ENCODE data around the gene ADCK1. TPM values are rescaled to one million over a fixed set of nuclear protein-coding genes. Genes with fewer than 3 reads are reported as not detected.
A peak's percentile ranks its signal among the peaks of the same experiment; 100 is the strongest.
"Not testable (repeated sequence)": the region's sequence is repeated elsewhere in the genome, so short reads cannot be mapped to it uniquely, and the experiment has no call there.

Gene ADCK1, protein sequence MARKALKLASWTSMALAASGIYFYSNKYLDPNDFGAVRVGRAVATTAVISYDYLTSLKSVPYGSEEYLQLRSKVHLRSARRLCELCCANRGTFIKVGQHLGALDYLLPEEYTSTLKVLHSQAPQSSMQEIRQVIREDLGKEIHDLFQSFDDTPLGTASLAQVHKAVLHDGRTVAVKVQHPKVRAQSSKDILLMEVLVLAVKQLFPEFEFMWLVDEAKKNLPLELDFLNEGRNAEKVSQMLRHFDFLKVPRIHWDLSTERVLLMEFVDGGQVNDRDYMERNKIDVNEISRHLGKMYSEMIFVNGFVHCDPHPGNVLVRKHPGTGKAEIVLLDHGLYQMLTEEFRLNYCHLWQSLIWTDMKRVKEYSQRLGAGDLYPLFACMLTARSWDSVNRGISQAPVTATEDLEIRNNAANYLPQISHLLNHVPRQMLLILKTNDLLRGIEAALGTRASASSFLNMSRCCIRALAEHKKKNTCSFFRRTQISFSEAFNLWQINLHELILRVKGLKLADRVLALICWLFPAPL
- 8.7 TPM for total RNA-seq
- long read RNA-seq, partial matches to known transcripts: 1 of 5 reads
- long read RNA-seq, other reads (novel, unspliced or antisense): 3 of 5 reads

DNA sequence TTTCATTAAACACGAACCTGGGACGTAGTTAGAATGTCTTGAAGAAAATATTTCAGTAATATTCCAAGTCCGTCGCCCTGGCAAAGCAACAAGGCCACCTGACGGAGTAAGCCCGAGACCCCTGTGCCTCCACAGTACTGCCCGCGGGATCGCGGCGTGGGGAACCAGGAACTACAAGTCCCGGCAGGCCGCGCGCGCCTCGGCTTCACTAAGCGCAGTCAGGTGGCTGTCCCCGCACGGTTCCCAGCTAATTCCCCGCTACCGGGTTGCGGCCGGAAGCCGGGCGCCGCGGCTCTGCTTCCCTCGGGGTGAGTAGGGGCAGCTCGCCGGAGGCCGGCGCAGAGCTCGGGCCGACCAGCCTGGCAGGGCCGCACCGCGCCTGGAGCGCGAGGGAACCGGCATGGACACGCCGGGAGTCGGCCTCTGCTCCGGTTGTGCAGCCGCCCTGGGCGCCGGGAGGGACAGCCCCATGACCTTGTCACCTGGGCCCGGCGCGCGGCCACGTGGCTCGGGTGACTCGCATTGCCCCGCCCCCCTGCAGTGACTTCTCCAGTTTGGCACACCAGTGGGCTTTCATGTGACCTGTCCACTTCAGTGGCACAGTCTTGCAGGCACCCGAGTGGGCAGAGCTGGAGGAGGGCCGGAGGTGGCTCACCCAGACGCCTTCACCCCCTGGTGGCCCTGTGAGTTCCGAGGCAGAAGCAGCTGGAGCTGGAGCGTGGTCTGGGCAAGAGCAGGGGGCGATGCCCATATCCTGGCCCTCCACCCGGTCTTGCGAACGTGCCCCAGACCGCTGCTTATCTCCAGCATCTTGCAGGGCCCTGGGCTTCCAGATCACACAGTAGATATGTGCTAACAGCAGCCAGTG, at the start of gene ADCK1:
Gene ADCK1 (plus strand): TSS at position 247 of the 868 bp plus-strand sequence. CDS start 18,870 bp downstream, outside the sequence.
- ATAC-seq (peak; percentile 96), DNase-seq (ENCODE audit: missing footprints) (peak; percentile 95)
- intact Hi-C loops (cut with DNase I): loop anchor here (5.0 kb wide), 1 partner anchor 38 kb away; the partner anchor contains the start of gene SNW1

DNA sequence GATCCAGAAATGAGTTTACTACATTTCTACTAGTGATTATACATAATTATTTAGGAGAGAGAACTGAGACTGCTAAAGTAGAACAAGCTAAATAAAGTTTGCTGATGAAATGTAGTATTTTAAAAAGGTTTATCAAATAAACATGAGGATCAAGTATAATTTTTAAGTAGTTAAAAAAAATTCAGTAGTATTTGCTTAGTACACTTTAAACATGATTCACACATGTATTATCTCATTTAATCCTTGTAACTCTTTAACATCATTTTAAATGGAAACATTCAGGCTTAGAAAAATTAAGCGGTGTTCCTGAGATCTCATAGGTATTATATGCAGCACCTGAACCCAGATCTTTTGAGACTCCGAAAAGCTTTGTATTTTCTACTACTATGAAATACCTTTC, 47.6 kb upstream of the ADCK1 start:
- intact Hi-C loops (cut with DNase I): no loop called here
- DNase-seq (ENCODE audit: missing footprints): no peak
- no peak for ATAC-seq

DNA sequence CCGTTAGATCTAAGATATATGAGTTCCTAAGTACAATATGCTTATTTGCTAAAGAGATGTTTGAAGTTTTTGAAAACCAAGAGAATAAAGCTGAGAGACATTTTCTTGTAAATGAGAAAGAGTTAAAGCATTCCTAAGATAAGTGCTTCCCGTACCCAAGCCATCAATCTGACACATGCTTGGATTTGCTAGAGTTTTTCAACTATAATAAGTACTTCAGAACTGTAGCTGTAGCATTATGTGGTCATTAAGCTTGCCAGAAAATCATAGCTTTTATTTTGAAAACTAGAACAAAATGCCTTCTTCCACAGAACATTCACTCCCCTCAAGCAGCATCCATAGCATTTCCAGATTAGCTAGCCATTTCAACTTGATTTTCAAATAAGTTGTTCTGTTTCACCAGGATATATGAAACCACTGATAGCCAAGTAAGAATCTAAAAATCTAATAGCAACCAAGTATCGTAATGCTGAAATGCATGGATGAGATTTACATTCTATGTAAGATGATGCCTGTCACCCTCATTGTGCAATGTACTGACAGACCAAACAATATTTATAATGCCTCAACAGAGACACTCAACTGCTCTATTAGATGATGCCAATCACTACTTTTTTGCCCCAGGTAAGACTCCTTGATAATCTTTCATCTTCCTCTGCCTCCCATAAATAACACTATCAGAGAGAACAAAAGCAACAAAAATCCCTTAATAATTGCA, 47.0 kb upstream of the ADCK1 start:
- intact Hi-C loops (cut with DNase I): no loop called here
- no peak for ATAC-seq
- no peak for DNase-seq (ENCODE audit: missing footprints)

DNA sequence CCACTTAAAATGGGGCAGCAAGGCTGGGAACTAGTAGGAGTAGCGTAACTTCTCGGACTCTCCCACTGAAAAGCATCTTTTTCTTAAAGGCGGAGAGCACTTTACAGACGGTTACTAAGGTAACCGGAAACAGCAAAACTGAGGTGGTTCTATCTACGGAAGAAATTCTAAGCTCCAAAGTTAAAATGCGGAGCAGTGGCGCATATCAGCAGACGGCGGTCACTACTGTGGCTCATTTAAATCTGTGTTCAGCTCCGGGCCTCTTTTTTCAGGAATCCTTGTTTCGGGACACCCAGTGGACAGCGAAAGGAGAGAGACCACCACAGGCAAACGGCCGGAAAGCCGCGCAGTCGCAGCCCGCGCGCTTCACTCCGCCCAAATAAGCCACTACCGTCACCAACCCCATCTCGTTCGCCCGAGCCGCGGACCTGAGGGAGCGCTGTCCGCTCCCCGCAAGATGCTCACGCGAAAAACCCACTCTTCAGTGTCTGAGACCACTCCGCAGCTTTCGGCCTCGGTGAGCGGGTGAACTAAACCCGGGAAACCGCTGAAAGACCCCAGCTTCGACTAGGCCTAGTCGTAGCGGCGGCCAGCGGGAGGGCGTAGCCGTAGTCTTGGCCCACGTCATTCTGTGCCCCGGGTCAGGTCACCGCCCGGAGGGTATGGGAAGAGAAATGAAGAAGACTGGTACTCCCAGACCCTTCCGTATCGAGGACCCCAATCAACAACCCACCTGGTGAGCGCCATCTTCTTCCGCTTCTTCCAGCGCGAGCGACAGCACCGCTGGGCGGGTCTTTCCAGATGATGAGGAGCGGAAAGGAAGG, 39.3 kb upstream of the ADCK1 start, which contains the start of gene SNW1:
Gene SNW1 (minus strand): TSS at position 776 of the 824 bp plus-strand sequence. CDS start 29 bp downstream, at position 747.
- DNase-seq (ENCODE audit: missing footprints) (peak; percentile 96), ATAC-seq (peak; percentile 96)
- intact Hi-C loops (cut with DNase I): loop anchor here (5.0 kb wide), 1 partner anchor 42 kb away; the partner anchor contains the start of gene ADCK1

DNA sequence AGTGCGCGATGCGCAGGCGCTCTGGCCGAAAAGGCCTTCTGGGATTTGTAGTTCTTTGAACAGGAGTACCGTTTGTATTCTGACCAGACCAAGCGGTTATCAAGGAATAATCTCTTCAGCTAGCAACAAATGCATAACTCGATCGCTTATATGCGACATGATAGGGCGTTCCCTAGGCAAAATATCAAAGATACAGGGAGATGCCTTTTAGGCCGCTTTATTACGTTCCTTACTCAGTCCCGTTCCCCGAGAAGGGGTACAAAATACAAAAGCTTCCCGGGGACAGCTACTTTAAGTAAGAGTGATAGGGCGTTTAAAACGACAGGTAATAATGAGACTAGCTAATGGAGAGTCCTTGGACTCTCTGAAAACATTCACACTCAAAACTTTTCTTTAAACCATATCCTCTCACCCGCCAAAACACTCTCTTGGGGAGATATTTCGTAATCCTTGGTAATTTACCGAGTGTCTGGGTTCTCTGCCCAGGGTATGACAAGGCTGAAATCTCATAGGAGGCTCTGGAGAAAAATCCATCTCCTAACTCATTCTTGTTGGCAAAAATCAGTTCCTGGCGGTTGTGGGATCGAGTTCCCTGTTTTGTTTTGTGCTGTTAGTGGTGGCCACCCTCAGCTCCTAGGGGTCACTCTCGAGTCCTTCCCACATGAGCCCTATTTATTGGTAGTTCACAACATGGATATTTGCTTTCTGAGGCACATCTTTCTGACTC, 38.5 kb upstream of the ADCK1 start:
- intact Hi-C loops (cut with DNase I): loop anchor here (5.0 kb wide), 1 partner anchor 41 kb away; the partner anchor contains the start of gene ADCK1
- peak; percentile 78 for ATAC-seq
- no peak for DNase-seq (ENCODE audit: missing footprints)

- ATAC-seq (no peak), DNase-seq (ENCODE audit: missing footprints) (no peak)
- intact Hi-C loops (cut with DNase I): loop anchor here (5.0 kb wide), 1 partner anchor 39 kb away; the partner anchor contains the start of gene ADCK1
These were observed 36.6 kb upstream of the ADCK1 start for GRCh38 chr14:77763316-77763715.

DNA sequence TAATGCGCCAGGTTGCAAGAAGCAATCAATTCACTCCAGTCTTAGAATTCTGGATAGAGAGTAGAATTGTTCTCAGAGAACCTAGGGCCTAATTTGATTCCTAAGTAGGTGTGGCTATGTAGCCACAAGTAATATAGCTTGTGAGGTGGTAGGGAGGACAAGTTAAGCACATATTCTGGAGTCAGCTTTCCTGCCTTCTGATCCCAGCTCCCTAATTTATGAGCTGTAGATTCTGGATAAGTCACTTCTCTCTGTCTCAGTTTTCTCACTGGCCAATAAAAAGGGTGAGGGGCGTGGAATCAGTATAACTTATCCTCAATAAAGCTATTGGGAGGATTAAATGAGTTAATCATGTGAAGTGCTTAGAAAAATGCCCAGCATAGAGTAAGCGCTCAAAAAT, 35.9 kb upstream of the ADCK1 start:
- ATAC-seq (no peak), DNase-seq (ENCODE audit: missing footprints) (no peak)
- intact Hi-C loops (cut with DNase I): loop anchor here (5.0 kb wide), 1 partner anchor 38 kb away; the partner anchor contains the start of gene ADCK1

DNA sequence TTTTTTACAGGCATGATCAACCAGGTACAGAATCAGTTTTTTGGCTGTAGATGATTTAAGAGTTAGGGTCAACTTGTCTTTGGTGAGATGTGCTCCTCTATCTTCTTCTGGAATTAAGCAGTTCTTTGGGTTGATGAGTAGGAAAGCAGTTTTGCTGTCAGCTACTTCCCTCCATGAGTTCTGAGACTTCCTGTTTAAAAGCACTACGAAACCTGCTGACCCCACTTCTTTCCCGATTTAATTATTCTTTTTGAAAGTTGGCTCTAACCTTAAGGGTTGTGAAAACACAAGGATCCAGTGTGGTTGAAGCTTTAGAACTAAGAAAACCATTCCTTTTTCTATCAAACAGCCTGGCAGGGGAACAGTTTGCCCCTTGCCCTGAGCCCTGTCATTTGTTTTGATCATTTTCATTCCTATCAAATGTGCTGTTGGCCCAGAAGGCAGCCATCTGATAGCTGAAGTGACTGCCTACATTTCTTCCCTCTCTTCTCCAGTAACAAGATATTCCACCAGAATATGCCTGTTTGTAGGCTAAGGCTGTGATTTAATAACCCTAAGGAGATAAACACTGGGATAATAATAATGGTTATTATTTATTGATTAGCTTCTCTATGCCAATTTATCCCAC, 31.4 kb upstream of the ADCK1 start:
- DNase-seq (ENCODE audit: missing footprints); ATAC-seq; intact Hi-C loops (cut with DNase I): not testable (repeated sequence)

GRCh38 chr14:77773966-77774365, 25.9 kb upstream of the ADCK1 start:
- DNase-seq (ENCODE audit: missing footprints); ATAC-seq; intact Hi-C loops (cut with DNase I): not testable (repeated sequence)

DNA sequence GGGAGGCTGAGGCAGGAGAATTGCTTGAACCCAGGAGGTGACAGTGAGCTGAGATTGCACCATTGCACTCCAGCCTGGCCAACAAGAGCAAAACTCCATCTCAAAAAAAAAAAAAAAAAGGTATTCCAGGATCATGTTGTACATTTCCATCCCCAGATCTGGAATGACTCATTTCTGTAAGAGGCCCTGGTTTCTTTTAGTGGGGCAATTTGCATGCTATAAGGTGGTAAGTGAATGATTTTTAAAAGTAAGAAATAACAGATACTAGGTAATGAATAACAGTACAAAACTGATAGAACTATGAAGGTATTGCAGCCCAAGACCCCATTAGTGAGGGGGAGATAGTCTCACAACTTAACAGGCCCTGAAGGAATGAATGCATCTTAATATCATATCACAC, 17.7 kb upstream of the ADCK1 start:
- DNase-seq (ENCODE audit: missing footprints) (no peak), ATAC-seq (no peak)
- intact Hi-C loops (cut with DNase I): no loop called here

GRCh38 chr14:77786148-77786547, 13.8 kb upstream of the ADCK1 start:
- intact Hi-C loops (cut with DNase I): no loop called here
- DNase-seq (ENCODE audit: missing footprints) (no peak), ATAC-seq (no peak)

GRCh38 chr14:77790566-77791224, 9.2 kb upstream of the ADCK1 start:
- ATAC-seq (no peak), DNase-seq (ENCODE audit: missing footprints) (no peak)
- intact Hi-C loops (cut with DNase I): no loop called here

- no peak for ATAC-seq
- intact Hi-C loops (cut with DNase I): no loop called here
- DNase-seq (ENCODE audit: missing footprints): no peak
These were observed 8.7 kb upstream of the ADCK1 start for GRCh38 chr14:77791225-77791600.

DNA sequence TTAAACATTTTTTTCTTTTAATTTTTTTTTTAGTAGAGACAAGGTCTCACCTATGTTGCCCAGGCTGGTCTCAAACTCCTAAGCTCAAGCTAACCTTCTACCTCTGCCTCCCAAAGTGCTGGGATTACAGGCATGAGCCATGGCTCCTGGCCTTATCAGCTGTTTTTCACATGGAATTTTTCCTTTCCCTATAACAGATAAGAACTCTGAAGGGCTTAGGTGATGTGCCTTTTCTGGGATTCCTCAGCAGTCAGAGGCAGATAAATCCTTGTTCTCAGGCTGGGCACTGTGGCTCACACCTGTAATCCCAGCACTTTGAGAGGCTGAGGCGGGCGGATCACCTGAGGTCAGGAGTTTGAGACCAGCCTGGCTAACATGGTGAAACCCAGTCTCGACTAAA, 6.7 kb upstream of the ADCK1 start:
- ATAC-seq; intact Hi-C loops (cut with DNase I); DNase-seq (ENCODE audit: missing footprints): not testable (repeated sequence)

DNA sequence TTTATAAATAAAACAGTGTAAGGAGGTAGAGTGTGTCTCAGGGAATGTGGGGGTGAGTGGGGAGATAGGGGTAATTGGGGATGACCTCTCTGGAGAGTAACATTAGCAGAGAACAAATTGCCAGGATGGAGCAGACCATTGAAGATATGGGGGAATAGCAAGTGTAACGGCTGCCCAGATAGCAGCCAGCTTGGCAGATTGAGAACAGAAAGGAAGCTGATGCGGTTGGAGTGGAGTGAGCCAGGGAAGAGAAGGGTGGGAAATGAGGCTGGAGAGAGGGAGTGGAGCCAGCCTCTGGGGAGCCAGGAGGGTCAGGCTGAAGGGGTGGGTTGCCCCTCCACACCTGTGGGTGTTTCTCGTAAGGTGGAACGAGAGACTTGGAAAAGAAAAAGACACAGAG, 5.6 kb upstream of the ADCK1 start:
- no peak for ATAC-seq
- intact Hi-C loops (cut with DNase I): no loop called here
- DNase-seq (ENCODE audit: missing footprints): no peak

DNA sequence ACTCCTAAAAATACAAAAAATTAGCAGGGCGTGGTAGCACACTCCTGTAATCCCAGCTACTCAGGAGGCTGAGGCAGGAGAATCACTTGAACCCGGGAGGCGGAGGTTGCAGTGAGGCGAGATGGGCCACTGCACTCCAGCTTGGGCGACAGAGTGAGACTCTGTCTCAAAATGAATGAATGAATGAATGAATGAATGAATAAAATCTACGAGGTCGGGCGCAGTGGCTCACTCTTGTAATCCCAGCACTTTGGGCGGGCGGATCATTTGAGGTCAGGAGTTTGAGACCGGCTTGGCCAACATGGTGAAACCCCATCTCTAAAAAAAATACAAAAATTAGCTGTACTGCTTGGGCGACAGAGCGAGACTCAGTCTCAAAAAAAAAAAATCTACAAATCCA, 453 bp upstream of the ADCK1 start:
- ATAC-seq; intact Hi-C loops (cut with DNase I); DNase-seq (ENCODE audit: missing footprints): not testable (repeated sequence)

Data from Right ventricle myocardium inferior (tissue), 1 donor.